K562 (cell line): Measurements from ENCODE around the gene DYNLT4. TPM values are rescaled to one million over a fixed set of nuclear protein-coding genes. Genes with fewer than 3 reads are reported as not detected.
A peak's percentile ranks its signal among the peaks of the same experiment; 100 is the strongest.

ENCODE experiments used
- AFF1 ChIP-seq, 2 experiments: fragments of 450-650 bp; IDR thresholded peaks; 2 replicates each; pipeline ENCODE4 v1.6.1; 2018; ENCODE audit warnings: mild to moderate bottlenecking in 2 of 2, low read depth in 1 of 2; ENCODE audit not compliant: partially characterized antibody in 2 of 2
- PHB ChIP-seq: fragments of 250-450 bp; sonication (Bioruptor Pico); IDR thresholded peaks from 2 replicates; pipeline ENCODE4 v1.5.0; 2021
- RBM22 ChIP-seq: fragments of 200-400 bp; formaldehyde crosslinking; IDR thresholded peaks from 2 replicates; pipeline ENCODE4 v1.6.1; 2018; ENCODE audit warnings: low read length, low read depth; ENCODE audit not compliant: poor library complexity, severe bottlenecking
- RNF219 ChIP-seq: fragments of 250-450 bp; sonication (Bioruptor Pico); IDR thresholded peaks from 2 replicates; pipeline ENCODE4 v1.5.0; 2022; ENCODE audit warnings: mild to moderate bottlenecking
- SMARCE1 ChIP-seq: fragments of 450-650 bp; IDR thresholded peaks from 2 replicates; pipeline ENCODE4 v1.7.1; 2016; ENCODE audit warnings: mild to moderate bottlenecking
- ZBTB40 ChIP-seq, 2 experiments: fragments of 450-650 bp in 1 of 2; sonication (generic) in 1 of 2; formaldehyde crosslinking in 1 of 2; IDR thresholded peaks; 2 replicates each; pipeline versions ENCODE4 v1.7.1 to v1.9.0; 2016 to 2022; ENCODE audit warnings: inconsistent platforms in 1 of 2, mild to moderate bottlenecking in 1 of 2, missing genetic modification reagents in 1 of 2
- ZNF707 ChIP-seq: fragments of 250-450 bp; sonication (Bioruptor Pico); conservative IDR thresholded peaks from 2 replicates; pipeline ENCODE4 v1.8.0; 2022; ENCODE audit warnings: inconsistent platforms, mild to moderate bottlenecking, moderate library complexity
- polyA plus RNA-seq, 8 experiments: library from polyadenylated mRNA; depleted of rRNA in 4 of 8; stranded (reverse) in 5 of 8; unstranded in 3 of 8; fragments of >200 nt; fragmentation: Nextera tagmentation in 2 of 8; fragmentation: Illumina TruSeq in 1 of 8; extraction: Ambion mirVana in 2 of 8; extraction: Trizol in 1 of 8; gene quantifications; 2 replicates each; pipeline versions ENCODE4 v1.2.1 to v1.2.3, GENCODE V29; 2011 to 2014; ENCODE audit warnings: inconsistent platforms in 1 of 8, missing spikeins in 1 of 8
- total RNA-seq, 7 experiments: library from RNA; depleted of rRNA in 6 of 7; stranded (reverse); fragments of >200 nt in 6 of 7; fragmentation: Illumina TruSeq in 2 of 7; extraction: Trizol in 2 of 7; gene quantifications; 2 replicates each; pipeline versions ENCODE4 v1.2.1 to v1.2.3, GENCODE V29; 2011 to 2021; ENCODE audit warnings: low replicate concordance in 1 of 7

The DYNLT4 gene
- total and polyA plus RNA-seq, 9 of the 15 experiments (the other 6 are each of a cell fraction or from before 2014, with no cell fraction given): 0.29 to 0.73 TPM; not detected in 7

DNA sequence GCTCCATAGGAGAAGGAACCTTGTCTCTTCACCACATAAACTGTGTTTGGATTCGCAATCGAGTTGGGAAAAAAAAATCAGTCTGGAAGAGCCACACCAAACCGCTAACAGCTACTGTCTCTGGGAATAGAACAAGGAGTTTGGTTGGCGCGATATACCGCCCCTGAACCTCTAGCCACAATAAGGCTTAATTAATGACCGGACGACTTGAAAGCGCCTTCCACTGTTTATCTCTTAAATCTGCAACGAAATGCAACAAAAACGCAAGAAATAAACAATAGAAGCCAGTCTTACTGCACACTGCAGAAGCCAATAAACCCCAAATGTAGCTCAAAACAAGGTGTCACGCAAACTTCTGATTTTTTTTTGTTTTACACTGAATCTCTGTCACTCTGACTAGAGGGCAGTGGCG is 12.1 kb upstream of the DYNLT4 start (continued):
- TF ChIP-seq ZBTB40 (IDR thresholded peaks at IDR 0.05) (peak; percentile 67; the same call in 1 of the 2 replicates), ZBTB40 (CRISPR knock-in tag; IDR thresholded peaks at IDR 0.05) (no peak), RBM22 (no peak), PHB (CRISPR knock-in tag) (no peak), ZNF707 (CRISPR knock-in tag) (no peak), AFF1 (IDR thresholded peaks at IDR 0.05; ENCODE audit: low read depth in 1 of 2, partially characterized antibody in 2 of 2) (no peak), RNF219 (CRISPR knock-in tag) (no peak), SMARCE1 (0 out of 2 replicates have a peak, but pooled peaks have one; percentile 22)
